Glomerular endothelial cell (primary cell): ENCODE results near the gene PHF3. TPM values are rescaled to one million over a fixed set of nuclear protein-coding genes. Genes with fewer than 3 reads are reported as not detected.

ENCODE experiments used
- DNase-seq: peaks from one replicate; pipeline ENCODE4 v3.0.0-alpha.2; 2011; ENCODE audit warnings: low read depth, low spot score; ENCODE audit errors: extremely low read depth
- total RNA-seq: library from RNA; depleted of rRNA; stranded (reverse); fragments of >200 nt; gene quantifications from 2 replicates; pipeline ENCODE4 v1.2.3, GENCODE V29; 2015

The PHF3 gene, protein sequence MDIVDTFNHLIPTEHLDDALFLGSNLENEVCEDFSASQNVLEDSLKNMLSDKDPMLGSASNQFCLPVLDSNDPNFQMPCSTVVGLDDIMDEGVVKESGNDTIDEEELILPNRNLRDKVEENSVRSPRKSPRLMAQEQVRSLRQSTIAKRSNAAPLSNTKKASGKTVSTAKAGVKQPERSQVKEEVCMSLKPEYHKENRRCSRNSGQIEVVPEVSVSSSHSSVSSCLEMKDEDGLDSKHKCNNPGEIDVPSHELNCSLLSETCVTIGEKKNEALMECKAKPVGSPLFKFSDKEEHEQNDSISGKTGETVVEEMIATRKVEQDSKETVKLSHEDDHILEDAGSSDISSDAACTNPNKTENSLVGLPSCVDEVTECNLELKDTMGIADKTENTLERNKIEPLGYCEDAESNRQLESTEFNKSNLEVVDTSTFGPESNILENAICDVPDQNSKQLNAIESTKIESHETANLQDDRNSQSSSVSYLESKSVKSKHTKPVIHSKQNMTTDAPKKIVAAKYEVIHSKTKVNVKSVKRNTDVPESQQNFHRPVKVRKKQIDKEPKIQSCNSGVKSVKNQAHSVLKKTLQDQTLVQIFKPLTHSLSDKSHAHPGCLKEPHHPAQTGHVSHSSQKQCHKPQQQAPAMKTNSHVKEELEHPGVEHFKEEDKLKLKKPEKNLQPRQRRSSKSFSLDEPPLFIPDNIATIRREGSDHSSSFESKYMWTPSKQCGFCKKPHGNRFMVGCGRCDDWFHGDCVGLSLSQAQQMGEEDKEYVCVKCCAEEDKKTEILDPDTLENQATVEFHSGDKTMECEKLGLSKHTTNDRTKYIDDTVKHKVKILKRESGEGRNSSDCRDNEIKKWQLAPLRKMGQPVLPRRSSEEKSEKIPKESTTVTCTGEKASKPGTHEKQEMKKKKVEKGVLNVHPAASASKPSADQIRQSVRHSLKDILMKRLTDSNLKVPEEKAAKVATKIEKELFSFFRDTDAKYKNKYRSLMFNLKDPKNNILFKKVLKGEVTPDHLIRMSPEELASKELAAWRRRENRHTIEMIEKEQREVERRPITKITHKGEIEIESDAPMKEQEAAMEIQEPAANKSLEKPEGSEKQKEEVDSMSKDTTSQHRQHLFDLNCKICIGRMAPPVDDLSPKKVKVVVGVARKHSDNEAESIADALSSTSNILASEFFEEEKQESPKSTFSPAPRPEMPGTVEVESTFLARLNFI (N-terminal part only)
- total RNA-seq: 29.1 and 33.9 TPM in 2 replicates

GRCh38 chr6:63635588-63636517 lies at the start of gene PHF3:
PHF3 (plus strand) TSS chr6:63635802; CDS start chr6:63646552, 10,750 bp downstream.
- DNase-seq: no peak

DNA sequence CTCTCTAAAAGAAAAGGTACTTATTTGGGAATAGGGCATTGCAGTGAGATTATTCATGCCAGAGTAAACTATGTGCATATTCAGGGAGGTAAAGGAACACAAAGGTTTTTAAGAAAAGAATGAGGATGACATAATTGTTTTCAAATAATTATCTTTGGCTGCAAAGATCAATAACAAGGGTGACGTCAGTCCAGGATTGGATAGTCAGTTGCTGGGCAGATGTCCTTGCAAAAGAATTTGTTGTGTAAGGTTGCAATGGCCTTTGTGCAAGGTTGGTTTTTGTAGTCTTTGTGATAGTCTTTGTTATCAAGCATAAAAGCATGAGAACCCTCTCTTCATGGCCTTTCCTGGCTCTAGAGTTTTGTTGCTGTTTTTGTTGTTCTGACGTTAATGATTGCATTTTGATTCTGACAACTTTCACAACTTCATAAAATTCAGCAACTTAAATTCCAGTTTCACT lies 45.6 kb upstream of the PHF3 start:
- DNase-seq: no peak

GRCh38 chr6:63592886-63593285 lies 42.7 kb upstream of the PHF3 start:
- DNase-seq: no peak

DNA sequence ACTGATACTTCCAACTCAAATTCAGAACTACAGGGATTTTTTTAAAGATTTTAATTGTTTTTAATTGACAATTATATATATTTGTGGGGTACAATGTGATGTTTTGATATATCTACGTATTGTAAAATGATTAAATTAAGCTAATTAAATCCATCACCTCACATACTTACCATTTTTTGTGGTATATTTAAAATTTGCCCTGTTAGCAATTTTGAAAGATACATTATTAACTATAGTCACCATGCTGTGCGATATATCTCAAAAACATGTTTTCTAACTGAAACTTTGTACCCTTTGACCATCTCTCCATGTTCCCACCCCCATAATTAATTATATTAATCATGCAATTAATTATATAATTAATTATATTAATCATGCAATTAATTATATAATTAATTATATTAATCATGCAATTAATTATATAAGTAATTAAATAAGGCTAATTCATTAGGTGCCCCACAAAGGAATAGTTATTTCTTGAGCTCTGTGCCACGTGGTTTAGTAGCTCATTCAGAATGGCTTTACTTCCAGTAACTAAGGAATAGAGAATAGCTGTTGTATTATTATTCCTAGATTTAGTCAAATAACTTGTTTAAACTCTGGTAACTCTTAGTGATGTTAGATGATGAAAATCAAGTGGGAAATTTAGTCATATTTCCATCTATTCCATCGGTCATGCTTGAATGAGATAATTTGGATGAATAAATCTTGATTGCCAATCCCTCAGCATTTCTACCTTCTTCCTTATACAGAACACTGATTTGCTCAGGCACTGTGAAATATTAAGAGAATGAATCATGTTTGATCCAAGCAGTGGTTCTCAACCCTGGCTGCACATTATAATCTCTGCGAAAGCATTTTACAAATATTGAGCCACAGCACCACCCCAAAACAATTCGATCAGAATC lies 38.2 kb upstream of the PHF3 start:
- DNase-seq: no peak

DNA sequence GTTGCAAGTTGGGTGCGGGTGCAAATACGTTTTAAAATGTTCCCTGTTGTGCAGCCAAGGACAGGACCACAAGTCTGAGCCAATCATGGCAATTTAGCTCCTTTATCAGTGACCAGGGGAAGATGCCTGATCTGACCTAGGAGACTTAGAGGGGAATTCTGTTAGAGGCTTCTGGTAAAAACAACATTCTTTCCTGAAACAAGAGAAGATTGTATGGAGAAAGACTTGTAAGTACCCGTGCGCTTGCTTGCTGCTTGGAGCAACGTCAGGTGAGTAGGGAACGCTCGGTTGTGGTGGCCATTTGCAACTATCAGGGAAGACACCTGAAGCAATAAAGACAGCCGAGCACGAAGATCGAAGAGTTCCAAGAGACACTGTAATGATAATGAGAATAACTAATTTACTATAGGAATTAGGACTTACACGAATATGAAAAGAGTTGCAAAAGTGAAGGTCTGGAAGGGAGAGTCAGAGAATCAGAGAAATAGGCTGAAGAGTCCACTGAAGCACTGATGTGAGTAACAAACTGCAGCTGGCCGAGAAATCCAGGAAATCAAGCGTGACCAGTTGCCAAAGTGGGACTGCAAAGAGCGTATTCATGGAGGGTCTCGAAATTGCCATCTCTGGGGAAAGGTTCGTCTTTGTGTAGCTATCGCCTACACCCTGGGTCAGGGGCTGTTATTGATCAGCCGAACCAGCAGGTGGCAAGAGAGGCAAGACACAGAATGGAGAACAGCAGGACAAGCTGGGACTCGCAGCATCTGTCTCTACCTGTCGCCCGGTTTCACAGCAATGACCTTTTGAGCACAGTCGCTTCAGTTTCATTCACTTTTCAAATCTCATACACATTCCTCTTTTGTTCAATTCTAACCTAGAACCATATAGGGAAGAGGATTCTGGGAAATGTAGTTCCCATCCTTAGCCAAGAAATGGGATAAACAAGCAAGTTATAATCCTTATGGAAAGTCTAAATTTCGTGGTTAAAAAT lies 37.3 kb upstream of the PHF3 start:
- peak; percentile 33 for DNase-seq

GRCh38 chr6:63599243-63599642 lies 36.4 kb upstream of the PHF3 start:
- no peak for DNase-seq

DNA sequence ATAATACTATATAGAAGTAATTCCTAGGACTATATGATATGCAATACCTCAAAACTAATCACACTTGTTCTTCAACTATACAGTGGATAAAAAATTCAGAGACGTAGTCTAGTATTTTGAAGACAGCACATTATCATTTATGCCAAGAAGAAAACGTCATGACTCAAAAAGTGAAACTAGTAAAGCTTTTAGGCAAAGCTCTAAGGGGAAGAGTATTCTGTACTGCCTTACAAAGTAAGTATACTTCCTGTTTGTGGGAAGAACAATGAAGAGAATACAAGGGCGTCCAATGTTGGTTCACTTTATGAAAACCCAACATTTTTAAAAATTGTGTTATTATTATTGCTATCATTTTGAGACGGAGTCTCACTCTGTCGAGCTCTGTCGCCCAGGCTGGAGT lies 35.5 kb upstream of the PHF3 start:
- no peak for DNase-seq

- no peak for DNase-seq
Measured at GRCh38 chr6:63609231-63609630, 26.4 kb upstream of the PHF3 start.

GRCh38 chr6:63610944-63611343 lies 24.7 kb upstream of the PHF3 start:
- DNase-seq: no peak

GRCh38 chr6:63611560-63611959 lies 24.0 kb upstream of the PHF3 start:
- DNase-seq: no peak

DNA sequence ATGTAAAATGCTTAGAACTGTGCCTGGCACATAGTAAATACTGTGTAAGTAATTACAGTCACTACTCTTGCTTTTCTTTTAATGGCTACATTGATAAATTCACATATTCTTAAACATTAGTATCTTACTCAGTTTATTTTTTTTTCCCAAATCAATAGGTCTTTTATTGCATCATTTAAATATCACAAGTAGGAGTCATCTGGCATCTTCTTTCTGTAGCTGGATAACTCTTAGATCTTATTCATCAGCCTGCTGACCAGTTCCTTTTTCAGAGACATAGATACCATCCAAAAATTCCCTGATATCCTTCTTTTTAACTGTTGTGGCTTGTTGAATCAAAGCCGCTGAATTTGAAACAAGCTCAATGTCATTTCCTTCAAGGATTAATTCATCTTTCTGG lies 20.0 kb upstream of the PHF3 start:
- DNase-seq: no peak

- no peak for DNase-seq
Measured at GRCh38 chr6:63624091-63624490, 11.5 kb upstream of the PHF3 start.

DNA sequence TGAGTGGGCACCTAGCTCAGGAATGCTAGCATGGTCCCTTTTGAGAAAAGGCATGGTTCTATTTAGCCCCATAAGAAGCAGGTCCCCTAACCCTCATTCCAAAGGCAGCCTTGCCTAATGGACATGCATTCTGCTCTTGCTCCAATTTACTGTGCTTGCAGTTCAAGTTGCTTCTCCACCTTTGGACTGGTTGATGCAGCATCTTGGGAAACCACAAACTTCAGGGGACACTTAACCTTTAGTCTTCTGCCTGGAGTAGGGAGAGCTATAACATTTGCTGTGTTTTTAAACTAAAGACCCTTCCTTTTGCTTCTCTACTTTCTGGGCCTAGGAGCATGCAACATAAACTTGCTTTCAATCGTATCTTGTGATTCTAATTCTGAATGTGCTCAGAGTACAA lies 5.1 kb upstream of the PHF3 start:
- no peak for DNase-seq

DNA sequence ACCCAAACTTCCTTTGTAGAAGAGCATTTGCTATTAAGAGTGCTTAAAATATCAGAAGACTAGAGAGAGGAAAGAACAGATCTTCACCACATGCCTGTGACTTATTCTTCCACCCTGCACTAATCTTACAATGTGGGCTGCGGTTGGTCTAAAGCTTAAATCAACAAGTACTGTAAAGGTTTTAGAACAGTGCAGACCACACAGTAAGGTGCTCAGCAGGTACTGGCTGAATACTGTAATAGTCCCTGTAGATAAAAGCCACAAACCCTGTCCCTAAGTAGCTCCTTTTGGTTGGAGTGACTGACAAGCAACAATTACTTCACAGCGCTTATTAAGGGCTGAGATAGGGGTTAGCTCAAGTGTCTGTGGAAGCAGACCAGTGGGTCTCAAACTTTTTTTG lies 972 bp upstream of the PHF3 start:
- DNase-seq: no peak

DNA sequence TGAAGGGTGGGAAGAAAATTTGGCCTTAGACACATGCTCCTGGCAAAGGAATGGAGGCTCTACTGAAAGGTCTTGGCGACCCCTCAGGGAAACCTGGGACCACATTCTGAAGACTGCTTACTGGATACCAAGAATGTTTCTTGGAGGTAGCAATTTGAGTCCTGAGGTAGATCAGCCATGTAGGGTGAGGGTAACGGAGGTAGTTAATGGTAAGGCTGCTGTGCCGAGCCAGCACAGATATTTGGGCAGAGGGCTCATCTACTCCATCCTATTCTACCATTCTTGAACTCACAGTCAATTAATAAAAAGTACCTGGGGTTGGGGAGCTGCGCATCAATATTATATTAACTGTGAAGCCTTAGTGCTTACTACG lies 401 bp upstream of the PHF3 start:
- no peak for DNase-seq

DNA sequence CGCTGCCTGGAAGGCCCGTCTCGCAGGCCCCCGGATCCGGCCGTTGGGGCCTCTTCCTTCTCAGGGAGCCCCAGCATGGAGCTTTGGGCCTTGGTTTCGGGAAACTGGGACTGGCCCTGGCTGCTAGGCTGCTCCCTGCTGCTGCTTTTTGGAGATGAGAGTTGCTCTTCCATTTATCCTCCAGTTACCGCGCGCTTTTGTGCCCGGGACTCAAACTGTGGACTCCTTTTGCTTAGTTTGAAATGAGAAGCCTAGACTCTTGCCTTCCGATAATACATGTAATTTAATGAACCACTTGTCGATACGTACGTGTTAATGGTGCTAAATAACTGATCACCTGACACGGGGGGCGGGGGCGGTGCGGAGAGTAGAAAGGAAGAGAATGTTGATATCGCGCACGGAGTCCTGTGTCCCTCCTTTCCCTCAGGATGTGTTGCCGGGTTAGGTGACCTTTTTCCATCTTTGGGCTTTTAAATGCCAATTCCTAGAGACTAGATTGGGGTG lies 968 bp downstream of the PHF3 start:
- DNase-seq: no peak

DNA sequence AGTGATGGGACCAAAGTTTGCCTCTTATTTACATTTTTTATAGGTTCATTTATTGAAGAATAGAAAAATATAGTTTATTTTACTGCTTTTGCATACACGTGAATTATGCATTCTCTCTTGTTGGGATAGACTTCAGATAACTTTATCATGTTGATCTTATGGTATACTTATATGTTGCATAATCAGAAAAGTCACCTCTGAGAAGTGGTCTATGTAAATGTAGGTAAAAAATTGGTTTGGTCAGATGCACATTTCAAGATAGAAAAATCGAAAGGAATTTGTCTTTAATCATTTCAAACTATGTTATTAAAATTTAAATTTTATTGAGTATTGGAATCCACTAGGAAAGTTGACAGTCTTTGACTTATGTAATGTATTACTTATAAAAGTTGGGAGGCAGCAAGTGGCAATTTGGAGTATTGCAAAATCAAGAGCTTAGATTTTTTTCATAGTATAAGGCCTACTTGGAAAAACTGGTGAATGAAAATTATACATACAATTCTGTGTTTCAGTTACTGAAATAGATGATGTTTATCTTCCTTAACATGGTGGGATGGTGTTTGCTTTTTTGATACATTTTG lies 2.4 kb downstream of the PHF3 start:
- DNase-seq: no peak
